Activated T-helper 17 cell treated with anti-CD3 and anti-CD28 coated beads, Interleukin-2, amount 50 U/mL, for 72 hours (primary cell): ENCODE measurements around the gene TAF11L8. TPM values are rescaled to one million over a fixed set of nuclear protein-coding genes. Genes with fewer than 3 reads are reported as not detected.
"Not testable (repeated sequence)": the region's sequence is repeated elsewhere in the genome, so short reads cannot be mapped to it uniquely, and the experiment has no call there.

Experiments used
- ATAC-seq: fragments of 150-1000 bp; cut with Tn5 transposase; replicated peaks from 2 replicates; pipeline ENCODE4 v1.10.0; 2021; ENCODE audit warnings: mild to moderate bottlenecking, moderate library complexity
- H3K27ac Mint-ChIP-seq: one replicate; pipeline ENCODE4 v1.8.0; 2022; ENCODE audit warnings: mixed read lengths
- H3K27me3 Mint-ChIP-seq: one replicate; pipeline ENCODE4 v1.8.0; 2022; ENCODE audit warnings: mixed read lengths
- H3K36me3 Mint-ChIP-seq: one replicate; pipeline ENCODE4 v1.8.0; 2022; ENCODE audit warnings: low read depth, mild to moderate bottlenecking, mixed read lengths
- H3K4me1 Mint-ChIP-seq: one replicate; pipeline ENCODE4 v1.8.0; 2022; ENCODE audit warnings: mixed read lengths
- H3K4me3 Mint-ChIP-seq: one replicate; pipeline ENCODE4 v1.8.0; 2022; ENCODE audit warnings: mild to moderate bottlenecking, mixed read lengths
- H3K9me3 Mint-ChIP-seq: one replicate; pipeline ENCODE4 v1.8.0; 2022; ENCODE audit warnings: mixed read lengths
- total RNA-seq, 2 donors: library from RNA; stranded (reverse); gene quantifications; one replicate each; pipeline ENCODE4 v1.2.3, GENCODE V29; 2022

The TAF11L8 gene
- not detected for total RNA-seq

DNA sequence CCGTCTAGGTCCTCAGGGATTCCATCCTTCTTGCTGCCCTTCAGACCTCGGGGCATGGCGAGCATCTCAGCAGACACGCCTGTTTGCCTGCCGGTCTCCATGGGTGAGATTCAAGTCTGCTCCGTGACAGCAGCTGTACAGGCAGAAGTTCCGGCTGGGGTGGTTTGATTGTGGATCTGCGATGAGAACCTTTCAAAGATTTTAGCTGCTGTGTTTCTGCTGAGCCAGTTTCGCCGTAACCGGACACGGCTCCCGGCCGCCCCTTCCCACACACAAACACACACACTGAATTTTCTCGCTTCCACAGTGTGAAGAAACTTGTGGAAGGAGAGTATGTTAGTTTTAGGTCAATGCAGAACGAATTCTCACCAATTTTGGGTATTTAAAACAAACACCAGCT is at the start of gene TAF11L8:
TSS of gene TAF11L8 (minus strand) at position 101 of the 400 bp plus-strand sequence.
- not testable (repeated sequence) for H3K4me3 Mint-ChIP-seq, H3K27ac Mint-ChIP-seq, ATAC-seq, H3K36me3 Mint-ChIP-seq, H3K27me3 Mint-ChIP-seq, H3K4me1 Mint-ChIP-seq, H3K9me3 Mint-ChIP-seq

DNA sequence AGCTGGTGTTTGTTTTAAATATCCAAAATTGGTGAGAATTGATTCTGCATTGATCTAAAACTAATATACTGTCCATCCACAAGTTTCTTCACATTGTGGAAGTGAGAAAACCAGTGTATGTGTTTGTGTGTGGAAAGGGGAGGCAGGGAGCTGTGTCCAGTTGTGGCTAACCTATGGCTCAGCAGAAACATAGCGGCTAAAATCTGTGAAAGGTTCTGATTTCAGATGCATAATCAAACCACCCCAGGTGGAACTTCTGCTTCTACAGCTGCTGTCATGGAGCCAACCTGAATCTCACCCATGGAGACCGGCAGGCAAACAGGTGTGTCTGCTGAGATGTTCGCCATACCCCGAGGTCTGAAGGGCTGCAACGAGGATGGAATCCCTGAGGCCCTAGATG is 43.4 kb upstream of the TAF11L8 start, which contains the start of gene TAF11L14:
TSS of gene TAF11L14 (plus strand) at position 301 of the 400 bp plus-strand sequence.
- Mint-ChIP-seq H3K27ac (no peak within 1 kb of the TSS), H3K27me3 (no peaks in the 10 kb centered on the region), H3K36me3 (no peaks in the 10 kb centered on the region), H3K4me1 (no peaks in the 10 kb centered on the region), H3K4me3 (no peak within 1 kb of the TSS), H3K9me3 (peaks cover 7% of the 10 kb centered on the region)
- no peak for ATAC-seq

DNA sequence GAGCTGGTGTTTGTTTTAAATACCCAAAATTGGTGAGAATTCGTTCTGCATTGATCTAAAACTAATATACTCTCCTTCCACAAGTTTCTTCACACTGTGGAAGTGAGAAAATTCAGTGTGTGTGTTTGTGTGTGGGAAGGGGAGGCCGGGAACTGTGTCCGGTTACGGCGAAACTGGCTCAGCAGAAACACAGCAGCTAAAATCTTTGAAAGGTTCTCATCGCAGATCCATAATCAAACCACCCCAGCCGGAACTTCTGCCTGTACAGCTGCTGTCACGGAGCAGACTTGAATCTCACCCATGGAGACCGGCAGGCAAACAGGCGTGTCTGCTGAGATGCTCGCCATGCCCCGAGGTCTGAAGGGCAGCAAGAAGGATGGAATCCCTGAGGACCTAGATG is 41.0 kb upstream of the TAF11L8 start, which contains the start of gene TAF11L13:
TSS of gene TAF11L13 (plus strand) at position 301 of the 400 bp plus-strand sequence.
- ATAC-seq, H3K27ac Mint-ChIP-seq, H3K27me3 Mint-ChIP-seq, H3K4me3 Mint-ChIP-seq, H3K36me3 Mint-ChIP-seq, H3K4me1 Mint-ChIP-seq: not testable (repeated sequence)
- H3K9me3 Mint-ChIP-seq, result peaks cover 10% of the 10 kb centered on the region

DNA sequence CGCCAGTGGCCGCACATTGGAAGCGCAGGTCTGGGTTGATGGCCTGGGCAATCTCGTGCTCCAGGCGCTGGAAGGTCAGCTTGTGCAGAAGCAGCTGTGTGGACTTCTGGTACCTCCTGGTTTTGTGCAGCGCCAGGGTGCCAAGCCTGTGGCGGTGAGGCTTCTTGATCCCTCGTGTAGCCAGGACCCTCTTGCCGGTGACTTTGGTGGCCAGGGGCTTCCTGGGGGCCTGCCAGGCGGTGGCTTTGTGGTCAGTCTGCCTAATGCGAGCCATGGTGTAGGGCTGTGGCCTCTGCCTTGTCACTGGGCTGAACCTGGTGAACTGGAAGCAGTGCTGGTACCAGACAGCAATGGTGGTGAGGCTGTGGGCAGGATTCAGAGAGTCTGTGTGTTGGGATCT is 34.9 kb upstream of the TAF11L8 start:
- Mint-ChIP-seq H3K9me3 (peaks cover 7% of the 10 kb centered on the region), H3K36me3 (no peaks in the 10 kb centered on the region), H3K4me1 (no peaks in the 10 kb centered on the region), H3K27me3 (no peaks in the 10 kb centered on the region), H3K4me3 (no peak overlapping the region), H3K27ac (no peak overlapping the region)
- no peak for ATAC-seq

DNA sequence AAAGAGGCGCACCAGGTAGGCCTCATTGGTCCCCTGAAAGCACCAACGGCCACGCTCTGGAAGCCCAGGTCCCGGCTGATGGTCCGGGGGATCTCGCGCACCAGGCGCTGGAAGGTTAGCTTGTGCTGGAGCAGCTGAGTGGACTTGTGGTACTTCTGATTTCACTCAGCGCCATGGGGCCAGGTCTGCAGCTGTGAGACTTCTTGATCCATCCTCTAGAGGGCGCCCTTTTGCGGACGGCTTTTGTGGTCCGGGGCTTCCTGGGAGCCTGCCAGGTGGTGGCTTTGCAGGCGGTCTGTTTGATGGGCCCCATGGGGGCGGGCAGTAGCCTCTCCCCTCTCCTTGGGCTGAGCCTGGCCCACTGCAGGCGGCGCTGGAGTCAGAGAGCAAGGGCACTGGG is 29.9 kb upstream of the TAF11L8 start:
- Mint-ChIP-seq H3K36me3 (no peaks in the 10 kb centered on the region), H3K4me3 (no peak overlapping the region), H3K9me3 (peaks cover 10% of the 10 kb centered on the region), H3K27ac (no peak overlapping the region), H3K4me1 (no peaks in the 10 kb centered on the region), H3K27me3 (no peaks in the 10 kb centered on the region)
- ATAC-seq, result no peak

DNA sequence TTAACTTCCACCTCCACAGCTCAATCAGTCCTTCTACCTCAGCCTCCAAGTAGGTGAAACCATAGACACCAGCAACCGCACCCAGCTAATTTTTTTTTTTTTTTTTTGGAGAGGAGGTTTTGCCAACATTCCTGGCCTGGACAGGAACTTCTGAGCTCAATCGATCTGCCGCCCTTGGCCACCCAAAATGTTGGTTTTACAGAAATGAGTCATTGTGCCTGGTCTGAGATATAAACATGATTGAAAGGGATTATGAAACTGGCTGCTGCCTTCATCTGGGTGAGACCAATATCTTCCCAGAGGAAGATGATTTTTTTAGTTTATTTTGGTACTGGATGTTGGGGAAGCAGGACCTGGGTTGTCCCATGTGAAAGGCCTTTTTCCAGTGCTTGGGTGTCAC is 28.6 kb upstream of the TAF11L8 start:
- peaks cover 10% of the 10 kb centered on the region for H3K9me3 Mint-ChIP-seq
- H3K27ac Mint-ChIP-seq, result no peak overlapping the region
- H3K4me3 Mint-ChIP-seq, result no peak overlapping the region
- H3K27me3 Mint-ChIP-seq, result no peaks in the 10 kb centered on the region
- no peak for ATAC-seq
- no peaks in the 10 kb centered on the region for H3K36me3 Mint-ChIP-seq
- no peaks in the 10 kb centered on the region for H3K4me1 Mint-ChIP-seq

DNA sequence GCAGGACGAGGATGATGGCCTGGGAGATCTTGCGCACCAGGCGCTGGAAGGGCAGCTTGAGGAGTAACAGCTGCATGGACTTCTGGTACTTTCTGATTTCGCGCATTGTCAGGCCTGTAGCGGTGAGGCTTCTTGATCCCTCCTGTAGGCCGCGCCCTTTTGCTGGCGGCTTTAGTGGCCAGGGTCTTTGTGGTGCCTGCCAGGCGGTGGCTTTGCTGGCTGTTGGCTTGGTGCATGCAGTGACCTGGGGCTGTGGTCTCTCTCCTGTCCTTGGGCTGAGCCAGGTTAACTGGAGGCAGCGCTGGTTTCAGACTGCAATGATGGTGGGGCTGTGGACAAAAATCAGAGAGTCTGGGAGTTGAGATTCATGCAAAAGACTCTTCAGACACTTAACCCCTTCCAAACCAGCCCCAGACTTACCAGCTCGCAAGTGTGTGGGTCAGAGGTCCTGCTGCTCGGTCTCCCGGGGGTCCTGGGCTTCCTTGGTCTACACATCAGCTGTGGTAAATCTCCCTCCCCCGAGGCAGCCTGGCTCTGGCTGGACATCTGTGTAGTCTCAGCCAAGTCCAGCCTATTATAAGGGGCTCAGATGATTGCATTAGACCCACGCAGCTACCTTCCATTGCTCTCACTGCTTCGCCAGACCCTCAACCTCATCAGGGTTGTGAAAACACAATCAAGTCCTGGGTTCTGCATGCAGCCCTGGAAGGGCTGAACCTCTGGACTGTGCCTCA is 24.3 kb upstream of the TAF11L8 start:
- Mint-ChIP-seq H3K36me3 (no peaks in the 10 kb centered on the region), H3K4me3 (no peak overlapping the region), H3K27ac (no peak overlapping the region), H3K9me3 (peaks cover 7% of the 10 kb centered on the region), H3K4me1 (no peaks in the 10 kb centered on the region), H3K27me3 (no peaks in the 10 kb centered on the region)
- no peak for ATAC-seq

DNA sequence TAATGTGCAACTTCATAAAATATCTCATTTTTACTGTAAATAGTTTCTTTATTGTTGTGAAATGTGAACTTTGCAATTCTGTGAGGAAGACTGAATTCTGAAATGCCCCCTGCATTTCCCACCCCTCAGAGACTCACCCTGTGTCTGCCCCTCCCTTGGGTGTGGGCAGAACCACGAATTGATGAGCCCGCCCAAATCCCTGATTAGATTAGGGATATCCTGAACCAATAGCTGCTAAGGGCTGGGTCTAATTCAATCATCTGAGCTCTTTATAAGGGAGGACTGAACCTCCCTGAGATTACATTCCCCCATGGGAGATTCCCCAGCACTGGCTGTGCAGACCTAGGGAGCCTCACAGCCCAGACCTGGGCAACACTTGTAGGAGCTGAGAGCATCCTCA is 19.3 kb upstream of the TAF11L8 start, which contains the start of gene TAF11L12:
TSS of gene TAF11L12 (plus strand) at position 301 of the 400 bp plus-strand sequence.
- not testable (repeated sequence) for H3K4me1 Mint-ChIP-seq, H3K27me3 Mint-ChIP-seq, ATAC-seq, H3K4me3 Mint-ChIP-seq, H3K9me3 Mint-ChIP-seq, H3K36me3 Mint-ChIP-seq, H3K27ac Mint-ChIP-seq

DNA sequence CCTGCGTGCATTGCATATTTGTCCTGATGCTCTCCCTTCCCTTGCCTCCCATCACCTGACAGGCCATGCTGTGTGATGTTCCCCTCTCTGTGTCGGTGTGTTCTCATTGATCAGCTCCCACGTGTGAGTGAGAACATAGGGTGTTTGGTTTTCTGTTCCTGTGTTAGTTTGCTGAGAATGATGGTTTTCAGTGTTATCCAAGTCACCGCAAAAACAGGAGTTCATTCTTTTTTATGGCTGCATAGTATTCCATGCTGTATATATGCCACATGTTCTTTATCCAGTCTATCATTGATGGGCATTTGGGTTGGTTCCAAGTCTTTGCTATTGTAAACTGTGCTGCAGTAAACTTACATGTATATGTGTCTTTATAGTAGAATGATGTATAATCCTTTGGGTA is 16.7 kb upstream of the TAF11L8 start:
- not testable (repeated sequence) for H3K36me3 Mint-ChIP-seq, H3K27me3 Mint-ChIP-seq, H3K27ac Mint-ChIP-seq, H3K4me3 Mint-ChIP-seq, H3K4me1 Mint-ChIP-seq, ATAC-seq, H3K9me3 Mint-ChIP-seq

DNA sequence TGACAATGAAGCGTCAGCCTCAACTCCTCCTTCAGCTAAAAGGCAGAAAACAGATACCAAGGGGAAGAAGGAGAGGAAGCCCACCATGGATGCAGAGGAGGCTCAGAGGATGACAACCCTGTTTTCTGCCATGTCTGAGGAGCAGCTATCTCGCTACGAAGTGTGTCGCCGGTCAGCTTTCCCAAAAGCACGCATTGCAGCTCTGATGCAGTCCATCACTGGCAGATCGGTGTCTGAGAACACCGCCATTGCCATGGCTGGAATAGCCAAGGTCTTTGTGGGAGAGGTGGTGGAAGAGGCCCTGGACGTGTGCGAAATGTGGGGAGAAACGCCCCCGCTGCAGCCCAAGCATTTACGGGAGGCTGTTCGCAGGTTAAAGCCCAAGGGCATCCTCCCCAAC is 14.2 kb upstream of the TAF11L8 start:
- H3K4me3 Mint-ChIP-seq, result no peak overlapping the region
- no peaks in the 10 kb centered on the region for H3K27me3 Mint-ChIP-seq
- ATAC-seq, result no peak

DNA sequence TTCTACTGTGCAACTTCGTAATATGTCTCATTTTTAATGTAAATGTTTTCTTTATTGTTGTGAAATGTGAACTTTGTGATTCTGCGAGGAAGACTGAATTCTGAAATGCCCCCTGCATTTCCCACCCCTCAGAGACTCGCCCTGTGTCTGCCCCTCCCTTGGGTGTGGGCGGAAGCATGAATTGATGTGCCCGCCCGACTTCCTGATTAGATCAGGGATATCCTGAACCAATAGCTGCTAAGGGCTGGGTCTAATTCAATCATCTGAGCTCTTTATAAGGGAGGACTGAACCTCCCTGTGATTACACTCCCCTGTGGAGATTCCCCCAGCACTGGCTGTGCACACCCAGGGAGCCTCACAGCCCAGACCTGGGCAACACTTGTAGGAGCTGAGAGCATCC is 13.1 kb upstream of the TAF11L8 start, which contains the start of gene TAF11L11:
TSS of gene TAF11L11 (plus strand) at position 304 of the 400 bp plus-strand sequence.
- H3K36me3 Mint-ChIP-seq, H3K4me1 Mint-ChIP-seq, H3K9me3 Mint-ChIP-seq, ATAC-seq, H3K27ac Mint-ChIP-seq, H3K4me3 Mint-ChIP-seq, H3K27me3 Mint-ChIP-seq: not testable (repeated sequence)

More for the DNA sequence above, 14.2 kb upstream of the TAF11L8 start:
- Mint-ChIP-seq H3K9me3 (peaks cover 6% of the 10 kb centered on the region), H3K27ac (no peak overlapping the region), H3K36me3 (no peaks in the 10 kb centered on the region), H3K4me1 (no peaks in the 10 kb centered on the region)

DNA sequence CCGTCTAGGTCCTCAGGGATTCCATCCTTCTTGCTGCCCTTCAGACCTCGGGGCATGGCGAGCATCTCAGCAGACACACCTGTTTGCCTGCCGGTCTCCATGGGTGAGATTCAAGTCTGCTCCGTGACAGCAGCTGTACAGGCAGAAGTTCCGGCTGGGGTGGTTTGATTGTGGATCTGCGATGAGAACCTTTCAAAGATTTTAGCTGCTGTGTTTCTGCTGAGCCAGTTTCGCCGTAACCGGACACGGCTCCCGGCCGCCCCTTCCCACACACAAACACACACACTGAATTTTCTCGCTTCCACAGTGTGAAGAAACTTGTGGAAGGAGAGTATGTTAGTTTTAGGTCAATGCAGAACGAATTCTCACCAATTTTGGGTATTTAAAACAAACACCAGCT is 7.0 kb upstream of the TAF11L8 start, which contains the start of gene TAF11L10:
TSS of gene TAF11L10 (minus strand) at position 101 of the 400 bp plus-strand sequence.
- not testable (repeated sequence) for H3K27me3 Mint-ChIP-seq, H3K4me3 Mint-ChIP-seq, H3K36me3 Mint-ChIP-seq, H3K4me1 Mint-ChIP-seq, H3K9me3 Mint-ChIP-seq, H3K27ac Mint-ChIP-seq, ATAC-seq

DNA sequence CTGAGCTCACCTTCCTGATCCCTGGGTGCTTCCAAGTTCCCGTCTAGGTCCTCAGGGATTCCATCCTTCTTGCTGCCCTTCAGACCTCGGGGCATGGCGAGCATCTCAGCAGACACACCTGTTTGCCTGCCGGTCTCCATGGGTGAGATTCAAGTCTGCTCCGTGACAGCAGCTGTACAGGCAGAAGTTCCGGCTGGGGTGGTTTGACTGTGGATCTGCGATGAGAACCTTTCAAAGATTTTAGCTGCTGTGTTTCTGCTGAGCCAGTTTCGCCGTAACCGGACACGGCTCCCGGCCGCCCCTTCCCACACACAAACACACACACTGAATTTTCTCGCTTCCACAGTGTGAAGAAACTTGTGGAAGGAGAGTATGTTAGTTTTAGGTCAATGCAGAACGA is 3.5 kb upstream of the TAF11L8 start, which contains the start of gene TAF11L9:
TSS of gene TAF11L9 (minus strand) at position 140 of the 400 bp plus-strand sequence.
- ATAC-seq, H3K27me3 Mint-ChIP-seq, H3K9me3 Mint-ChIP-seq, H3K36me3 Mint-ChIP-seq, H3K4me1 Mint-ChIP-seq, H3K27ac Mint-ChIP-seq, H3K4me3 Mint-ChIP-seq: not testable (repeated sequence)

DNA sequence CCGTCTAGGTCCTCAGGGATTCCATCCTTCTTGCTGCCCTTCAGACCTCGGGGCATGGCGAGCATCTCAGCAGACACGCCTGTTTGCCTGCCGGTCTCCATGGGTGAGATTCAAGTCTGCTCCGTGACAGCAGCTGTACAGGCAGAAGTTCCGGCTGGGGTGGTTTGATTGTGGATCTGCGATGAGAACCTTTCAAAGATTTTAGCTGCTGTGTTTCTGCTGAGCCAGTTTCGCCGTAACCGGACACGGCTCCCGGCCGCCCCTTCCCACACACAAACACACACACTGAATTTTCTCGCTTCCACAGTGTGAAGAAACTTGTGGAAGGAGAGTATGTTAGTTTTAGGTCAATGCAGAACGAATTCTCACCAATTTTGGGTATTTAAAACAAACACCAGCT is 5.1 kb downstream of the TAF11L8 start, which contains the start of gene TAF11L7:
TSS of gene TAF11L7 (minus strand) at position 101 of the 400 bp plus-strand sequence.
- H3K9me3 Mint-ChIP-seq, H3K27ac Mint-ChIP-seq, H3K27me3 Mint-ChIP-seq, H3K4me1 Mint-ChIP-seq, H3K36me3 Mint-ChIP-seq, ATAC-seq, H3K4me3 Mint-ChIP-seq: not testable (repeated sequence)
